Mesendoderm (in vitro differentiated cells): Measurements from ENCODE around the gene AFAP1.

Experiments
- DNase-seq: peaks from one replicate; pipeline ENCODE4 v3.0.0; 2013
- H2AK5ac ChIP-seq: 2 replicates; pipeline ENCODE4 v1.6.1; 2013; ENCODE audit warnings: low read length, inconsistent platforms
- H2BK120ac ChIP-seq: 2 replicates; pipeline ENCODE4 v1.6.1; 2013; ENCODE audit warnings: low read depth, mild to moderate bottlenecking, low read length, moderate library complexity, mixed read lengths
- H2BK15ac ChIP-seq: replicated peaks from 2 replicates; pipeline ENCODE4 v1.6.1; 2013; ENCODE audit warnings: low read depth, mild to moderate bottlenecking, moderate library complexity
- H2BK5ac ChIP-seq: 2 replicates; pipeline ENCODE4 v1.6.1; 2013; ENCODE audit warnings: low read length, inconsistent platforms
- H3K18ac ChIP-seq: 2 replicates; pipeline ENCODE4 v1.6.1; 2013; ENCODE audit warnings: mild to moderate bottlenecking, low read length, mixed read lengths
- H3K23ac ChIP-seq: one replicate; pipeline ENCODE4 v1.6.1; 2013; ENCODE audit warnings: low read length
- H3K27ac ChIP-seq: 2 replicates; pipeline ENCODE4 v1.5.1; 2013; ENCODE audit warnings: low read depth, mild to moderate bottlenecking, inconsistent platforms, low read length, moderate library complexity
- H3K27me3 ChIP-seq: 2 replicates; pipeline ENCODE4 v1.6.1; 2013; ENCODE audit warnings: low read length, control low read depth, mild to moderate bottlenecking, inconsistent platforms; ENCODE audit not compliant: insufficient read depth, poor library complexity
- H3K36me3 ChIP-seq: 2 replicates; pipeline ENCODE4 v1.6.1; 2013; ENCODE audit warnings: low read length, inconsistent platforms; ENCODE audit not compliant: control insufficient read depth, insufficient read depth
- H3K4ac ChIP-seq: one replicate; pipeline ENCODE4 v1.6.1; 2013; ENCODE audit warnings: low read depth, mild to moderate bottlenecking, low read length, moderate library complexity
- H3K4me1 ChIP-seq: 2 replicates; pipeline ENCODE4 v1.6.1; 2013; ENCODE audit warnings: low read depth, low read length, inconsistent platforms; ENCODE audit not compliant: control insufficient read depth
- H3K4me2 ChIP-seq: 2 replicates; pipeline ENCODE4 v1.6.1; 2013; ENCODE audit warnings: low read length
- H3K4me3 ChIP-seq: 2 replicates; pipeline ENCODE4 v1.5.1; 2013; ENCODE audit warnings: mild to moderate bottlenecking, low read length
- H3K56ac ChIP-seq: one replicate; pipeline ENCODE4 v1.6.1; 2013; ENCODE audit warnings: low read length
- H3K79me1 ChIP-seq: 2 replicates; pipeline ENCODE4 v1.6.1; 2013; ENCODE audit warnings: low read length, inconsistent platforms
- H3K79me2 ChIP-seq: 2 replicates; pipeline ENCODE4 v1.6.1; 2013; ENCODE audit warnings: mild to moderate bottlenecking, low read length; ENCODE audit not compliant: control insufficient read depth, insufficient read depth
- H3K9ac ChIP-seq: 2 replicates; pipeline ENCODE4 v1.6.1; 2013; ENCODE audit warnings: low read length, inconsistent platforms
- H4K5ac ChIP-seq: one replicate; pipeline ENCODE4 v1.6.1; 2013; ENCODE audit warnings: low read length
- H4K8ac ChIP-seq: one replicate; pipeline ENCODE4 v1.6.1; 2013; ENCODE audit warnings: low read depth, mild to moderate bottlenecking, control low read depth, low read length, moderate library complexity
- WGBS: extraction: QIAGEN DNeasy Blood & Tissue Kit; methylation state at CpG from one replicate; pipeline ENCODE4 v1.1.7; 2013; ENCODE audit warnings: low lambda C conversion rate, missing lambda C conversion rate; ENCODE audit not compliant: insufficient coverage; ENCODE audit errors: extremely low coverage; 5-methylcytosine and 5-hydroxymethylcytosine counted together

The AFAP1 gene

DNA sequence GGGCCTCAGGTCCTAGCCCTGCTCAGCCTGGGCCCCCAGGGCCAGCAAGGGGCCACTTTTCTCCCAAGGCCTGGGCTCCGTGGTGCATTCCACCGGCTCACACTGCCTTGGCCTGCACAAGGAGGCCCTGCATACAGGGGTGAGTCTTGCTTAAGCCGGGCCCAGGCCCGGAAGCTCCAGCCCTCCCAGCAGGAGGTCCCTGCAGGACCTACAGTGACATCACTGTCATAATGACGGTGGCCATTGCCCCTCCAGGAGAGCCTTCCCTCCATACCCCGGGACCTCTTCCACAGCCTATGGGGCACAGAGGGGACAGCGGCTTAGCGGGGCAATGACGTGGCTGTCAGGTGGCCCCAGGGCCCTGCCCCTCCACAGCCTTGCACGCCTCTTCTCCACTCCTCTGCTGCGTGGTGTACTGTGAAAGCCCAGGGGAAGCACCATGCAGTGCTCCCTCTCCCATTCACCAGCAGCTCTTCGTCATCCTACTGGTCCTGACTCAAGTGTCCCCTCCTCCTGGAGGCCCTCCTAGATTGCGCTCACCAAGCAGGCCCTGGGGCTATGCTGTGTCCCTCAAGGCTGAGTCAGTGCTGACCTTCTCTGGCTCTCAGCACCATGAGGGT is 32.3 kb upstream of the AFAP1 start:
- no peak for DNase-seq
- no peaks in the 10 kb centered on the region for H3K36me3 ChIP-seq
- H3K27ac ChIP-seq = no peak overlapping the region
- H2AK5ac ChIP-seq = peak overlapping the region; percentile 87
- no CpG with 5 or more reads among the region's 13 CpGs for WGBS
- H3K79me2 ChIP-seq = no peaks in the 10 kb centered on the region
- H2BK120ac ChIP-seq = no peak overlapping the region
- H3K9ac ChIP-seq = no peak overlapping the region
- H4K5ac ChIP-seq = no peak overlapping the region
- H3K56ac ChIP-seq = peak overlapping the region; percentile 75
- no peaks in the 10 kb centered on the region for H3K79me1 ChIP-seq
- no peaks in the 10 kb centered on the region for H3K27me3 ChIP-seq
- H3K4ac ChIP-seq = peak overlapping the region; percentile 56
- no peak overlapping the region for H3K4me3 ChIP-seq
- no peak overlapping the region for H2BK15ac ChIP-seq
- H3K4me2 ChIP-seq = no peak overlapping the region
- peak overlapping the region; percentile 70 for H3K23ac ChIP-seq
- H4K8ac ChIP-seq = no peak overlapping the region
- H3K4me1 ChIP-seq = peaks cover 13% of the 10 kb centered on the region
- peak overlapping the region; percentile 5 for H3K18ac ChIP-seq
- H2BK5ac ChIP-seq = peak overlapping the region; percentile 27

DNA sequence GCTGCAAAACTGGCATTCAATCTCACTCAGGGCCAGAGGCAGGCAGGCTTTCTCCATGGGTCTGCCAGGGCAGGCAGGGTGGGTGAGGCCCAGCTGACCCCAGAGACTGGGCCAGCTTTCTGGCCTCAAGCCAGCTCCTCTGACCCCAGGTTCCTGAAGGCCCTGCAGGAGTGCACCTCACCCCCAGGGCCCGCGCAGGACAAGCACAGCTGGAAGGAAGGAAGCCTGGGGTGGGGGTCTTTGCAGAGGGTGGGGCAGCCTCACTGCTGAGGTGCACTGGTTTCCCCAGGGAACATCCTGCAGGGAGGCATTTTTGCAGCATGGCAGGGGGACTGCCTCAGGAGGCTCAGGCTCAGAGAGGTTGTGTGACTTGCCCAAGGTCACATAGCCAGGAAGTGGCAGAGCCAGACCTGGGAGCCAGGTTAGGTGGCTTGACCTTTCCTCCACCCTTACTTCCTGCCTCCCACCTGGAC is 31.5 kb upstream of the AFAP1 start:
- no CpG with 5 or more reads among the region's 2 CpGs for WGBS
- H3K23ac ChIP-seq = peak overlapping the region; percentile 80
- H4K5ac ChIP-seq = no peak overlapping the region
- no peak overlapping the region for H3K4me3 ChIP-seq
- peaks cover 13% of the 10 kb centered on the region for H3K4me1 ChIP-seq
- peak overlapping the region; percentile 98 for H2AK5ac ChIP-seq
- no peaks in the 10 kb centered on the region for H3K79me2 ChIP-seq
- no peaks in the 10 kb centered on the region for H3K36me3 ChIP-seq
- peak overlapping the region; percentile 5 for H3K18ac ChIP-seq
- no peak overlapping the region for H2BK15ac ChIP-seq
- H3K27me3 ChIP-seq = no peaks in the 10 kb centered on the region
- H3K79me1 ChIP-seq = no peaks in the 10 kb centered on the region
- H3K4me2 ChIP-seq = no peak overlapping the region
- H2BK5ac ChIP-seq = peak overlapping the region; percentile 82
- DNase-seq = no peak
- H3K4ac ChIP-seq = no peak overlapping the region
- no peak overlapping the region for H4K8ac ChIP-seq
- no peak overlapping the region for H3K9ac ChIP-seq
- peak overlapping the region; percentile 67 for H3K56ac ChIP-seq
- no peak overlapping the region for H3K27ac ChIP-seq
- H2BK120ac ChIP-seq = no peak overlapping the region

DNA sequence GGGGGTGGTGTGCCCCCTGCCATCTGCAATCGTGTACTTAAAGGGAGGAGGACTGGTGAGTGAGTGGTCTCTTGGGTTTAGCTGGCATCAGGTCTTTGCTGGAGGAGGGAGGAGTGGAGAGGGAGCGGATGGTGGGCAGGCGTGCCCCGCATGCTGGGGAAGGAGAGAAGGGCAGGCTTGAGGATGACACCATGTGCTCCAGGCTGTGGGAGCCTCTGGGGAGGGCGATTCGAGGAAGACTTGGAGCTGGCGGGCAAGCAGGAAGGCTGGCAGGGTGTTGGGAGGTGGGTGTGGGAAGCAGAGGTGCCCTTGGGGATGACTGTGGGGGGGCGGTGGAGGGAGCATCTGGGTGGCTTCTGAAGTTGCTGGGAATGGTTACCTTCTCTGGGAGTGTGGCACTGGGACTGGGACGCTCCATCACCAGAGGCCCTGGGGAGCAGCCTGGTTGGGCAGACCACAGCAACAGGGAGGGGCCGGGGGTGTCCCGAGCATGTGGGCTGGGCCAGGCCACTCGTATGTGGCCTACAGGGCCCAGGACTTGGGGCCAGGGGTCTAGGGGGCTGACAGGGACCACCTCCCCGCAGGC is 30.8 kb upstream of the AFAP1 start:
- no peak overlapping the region for H4K5ac ChIP-seq
- no peak overlapping the region for H2BK15ac ChIP-seq
- H3K4me1 ChIP-seq = peaks cover 13% of the 10 kb centered on the region
- no peak overlapping the region for H3K4me2 ChIP-seq
- H3K27me3 ChIP-seq = no peaks in the 10 kb centered on the region
- no peak overlapping the region for H2BK120ac ChIP-seq
- H3K4ac ChIP-seq = peak overlapping the region; percentile 46
- peak overlapping the region; percentile 13 for H3K27ac ChIP-seq
- H3K4me3 ChIP-seq = no peak overlapping the region
- H3K79me2 ChIP-seq = no peaks in the 10 kb centered on the region
- no CpG with 5 or more reads among the region's 13 CpGs for WGBS
- peak overlapping the region; percentile 62 for H2AK5ac ChIP-seq
- H2BK5ac ChIP-seq = peak overlapping the region; percentile 89
- no peaks in the 10 kb centered on the region for H3K79me1 ChIP-seq
- H3K23ac ChIP-seq = no peak overlapping the region
- no peak for DNase-seq
- H4K8ac ChIP-seq = no peak overlapping the region
- H3K18ac ChIP-seq = peak overlapping the region; percentile 5
- no peaks in the 10 kb centered on the region for H3K36me3 ChIP-seq
- no peak overlapping the region for H3K9ac ChIP-seq
- peak overlapping the region; percentile 78 for H3K56ac ChIP-seq

DNA sequence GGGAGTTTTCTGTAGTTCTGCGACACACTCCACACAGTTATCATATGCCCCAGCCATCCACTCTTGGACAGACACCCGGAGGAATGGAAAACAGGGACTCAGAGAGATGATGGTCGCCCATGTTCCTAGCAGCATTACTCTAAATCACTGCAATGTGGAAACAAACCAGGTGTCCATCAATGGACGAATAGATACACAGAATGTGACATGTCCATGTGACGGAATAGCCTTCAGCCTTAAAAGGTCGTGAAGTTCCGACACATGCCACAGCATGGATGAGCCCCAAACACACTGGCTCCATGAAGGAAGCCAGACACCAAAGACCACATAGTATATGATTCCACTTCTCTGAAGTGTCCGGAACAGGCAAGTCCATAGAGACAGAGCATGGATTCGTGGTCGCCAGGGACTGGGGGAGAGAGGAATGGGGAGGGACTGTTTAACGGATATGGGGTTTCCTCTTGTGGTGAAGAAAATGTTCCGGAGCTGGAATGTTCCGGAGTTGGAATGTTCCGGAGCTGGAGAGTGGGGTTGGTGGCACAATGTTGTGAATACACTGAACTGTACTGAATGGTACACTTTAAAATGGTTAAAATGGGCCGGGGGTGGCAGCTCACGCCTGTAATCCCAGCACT is 28.7 kb upstream of the AFAP1 start:
- Histone ChIP-seq H3K9ac (no peak overlapping the region), H4K5ac (no peak overlapping the region), H3K4me2 (no peak overlapping the region), H4K8ac (no peak overlapping the region), H3K4me3 (no peak overlapping the region), H3K18ac (no peak overlapping the region), H2BK120ac (no peak overlapping the region), H3K36me3 (no peaks in the 10 kb centered on the region), H2BK15ac (no peak overlapping the region), H3K4me1 (peaks cover 13% of the 10 kb centered on the region), H2BK5ac (no peak overlapping the region), H3K79me2 (no peaks in the 10 kb centered on the region), H3K79me1 (no peaks in the 10 kb centered on the region), H2AK5ac (no peak overlapping the region), H3K4ac (no peak overlapping the region), H3K27ac (no peak overlapping the region), H3K56ac (peak overlapping the region; percentile 61), H3K27me3 (no peaks in the 10 kb centered on the region), H3K23ac (no peak overlapping the region)
- DNase-seq = no peak
- WGBS = no CpG with 5 or more reads among the region's 16 CpGs

DNA sequence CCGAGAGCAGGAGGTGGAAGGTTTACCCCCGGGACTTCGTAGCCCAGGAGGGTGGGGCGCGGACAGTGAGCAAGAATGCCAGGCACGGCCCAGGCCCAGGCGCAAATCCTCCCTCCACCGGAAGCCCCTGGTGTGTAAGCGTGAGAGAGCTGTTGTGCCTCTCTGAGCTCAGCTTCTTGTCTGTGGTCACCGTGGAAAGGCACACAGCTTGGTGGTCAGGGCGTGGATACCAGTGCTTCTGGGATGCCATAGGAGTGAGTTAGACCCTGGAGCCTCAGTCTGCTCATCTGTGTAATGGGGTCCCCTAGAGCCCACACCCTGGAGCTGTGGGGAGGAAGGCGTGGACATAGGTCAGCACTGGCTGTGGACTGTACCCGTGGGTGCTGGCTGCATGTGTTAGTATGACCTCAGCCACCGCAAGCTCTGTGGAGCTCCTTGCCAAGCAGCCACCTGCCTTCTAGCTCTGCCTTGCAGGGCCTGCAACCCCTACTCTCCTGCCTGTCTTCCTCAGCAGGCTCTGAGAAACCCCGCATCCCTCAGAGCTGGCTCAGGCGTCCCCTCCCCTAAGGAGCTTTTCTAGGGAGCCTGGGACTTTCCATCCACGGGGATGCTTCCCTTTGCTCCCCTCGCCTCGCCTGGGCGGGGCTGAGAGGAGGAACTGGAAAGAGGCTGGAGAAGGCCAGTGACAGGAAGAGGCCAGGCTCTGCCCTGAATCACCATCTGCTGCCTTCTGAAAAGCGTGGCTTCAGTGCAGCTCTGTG is 28.0 kb upstream of the AFAP1 start:
- no peaks in the 10 kb centered on the region for H3K79me2 ChIP-seq
- H2BK15ac ChIP-seq = no peak overlapping the region
- H3K56ac ChIP-seq = peak overlapping the region; percentile 61
- no peaks in the 10 kb centered on the region for H3K79me1 ChIP-seq
- no peak overlapping the region for H4K8ac ChIP-seq
- H2BK120ac ChIP-seq = no peak overlapping the region
- no peak overlapping the region for H3K23ac ChIP-seq
- DNase-seq = no peak
- WGBS = no CpG with 5 or more reads among the region's 21 CpGs
- no peak overlapping the region for H2BK5ac ChIP-seq
- H3K36me3 ChIP-seq = no peaks in the 10 kb centered on the region
- peaks cover 13% of the 10 kb centered on the region for H3K4me1 ChIP-seq
- H3K27me3 ChIP-seq = no peaks in the 10 kb centered on the region
- H3K4me2 ChIP-seq = no peak overlapping the region
- H4K5ac ChIP-seq = no peak overlapping the region
- H3K18ac ChIP-seq = no peak overlapping the region
- H3K9ac ChIP-seq = no peak overlapping the region
- H3K27ac ChIP-seq = no peak overlapping the region
- no peak overlapping the region for H3K4me3 ChIP-seq
- peak overlapping the region; percentile 13 for H2AK5ac ChIP-seq
- H3K4ac ChIP-seq = no peak overlapping the region
